Natural killer cell (primary cell): ENCODE measurements around the gene TMEM130. TPM values are rescaled to one million over a fixed set of nuclear protein-coding genes. Genes with fewer than 3 reads are reported as not detected.
"Not testable (repeated sequence)": the region's sequence is repeated elsewhere in the genome, so short reads cannot be mapped to it uniquely, and the experiment has no call there.

ENCODE experiments used
- ATAC-seq, 3 donors: fragments of 150-1000 bp in 2 of 3; fragments of 200-7000 bp in 1 of 3; cut with Tn5 transposase; 1 replicate in 1 of 3; 2 replicates in 2 of 3; pipeline ENCODE4 v1.10.0; 2021; ENCODE audit warnings: mild to moderate bottlenecking in 2 of 3, moderate library complexity in 2 of 3
- DNase-seq, 2 donors: peaks; one replicate each; pipeline versions ENCODE4 v3.0.0 to v3.0.0-alpha.2; 2013 to 2021; ENCODE audit warnings: mixed read lengths in 1 of 2
- H3K27ac ChIP-seq: one replicate; pipeline ENCODE4 v1.5.1; 2013; ENCODE audit warnings: mild to moderate bottlenecking, low read length
- H3K27me3 ChIP-seq: one replicate; pipeline ENCODE4 v1.6.1; 2013; ENCODE audit warnings: low read length; ENCODE audit not compliant: control insufficient read depth, insufficient read depth
- H3K36me3 ChIP-seq: one replicate; pipeline ENCODE4 v1.6.1; 2013; ENCODE audit warnings: low read length; ENCODE audit not compliant: control insufficient read depth, insufficient read depth
- H3K4me1 ChIP-seq: one replicate; pipeline ENCODE4 v1.6.1; 2013; ENCODE audit warnings: low read length; ENCODE audit not compliant: control insufficient read depth, insufficient read depth
- H3K4me3 ChIP-seq: one replicate; pipeline ENCODE4 v1.5.1; 2013; ENCODE audit warnings: low read length
- H3K9me3 ChIP-seq: one replicate; pipeline ENCODE4 v1.6.1; 2013; ENCODE audit warnings: low read length; ENCODE audit not compliant: control insufficient read depth, insufficient read depth
- H3K27ac Mint-ChIP-seq, 2 donors: one replicate each; pipeline ENCODE4 v1.8.0; 2022; ENCODE audit warnings: mild to moderate bottlenecking in 2 of 2, mixed read lengths in 2 of 2, moderate library complexity in 1 of 2
- H3K27me3 Mint-ChIP-seq, 2 donors: one replicate each; pipeline ENCODE4 v1.8.0; 2022; ENCODE audit warnings: low read depth in 2 of 2, mixed read lengths in 2 of 2
- H3K36me3 Mint-ChIP-seq: one replicate; pipeline ENCODE4 v1.8.0; 2022; ENCODE audit warnings: mixed read lengths
- H3K4me1 Mint-ChIP-seq, 2 donors: one replicate each; pipeline ENCODE4 v1.8.0; 2022; ENCODE audit warnings: mixed read lengths in 2 of 2
- H3K4me3 Mint-ChIP-seq: one replicate; pipeline ENCODE4 v1.8.0; 2022; ENCODE audit warnings: mild to moderate bottlenecking, moderate library complexity, mixed read lengths
- H3K9me3 Mint-ChIP-seq, 2 donors: one replicate each; pipeline ENCODE4 v1.8.0; 2022; ENCODE audit warnings: mixed read lengths in 2 of 2
- WGBS: methylation state at CpG from one replicate; pipeline ENCODE4 v1.1.7; 2013; ENCODE audit warnings: missing lambda C conversion rate; ENCODE audit not compliant: insufficient coverage; 5-methylcytosine and 5-hydroxymethylcytosine counted together
- intact Hi-C: fragments of 100-400 bp; cut with micrococcal nuclease; formaldehyde crosslinking; loops from one replicate; pipeline ENCODE4 v1.14.2; 2022
- total RNA-seq, 4 donors: library from RNA; stranded (reverse); fragments of 120-200 nt in 1 of 4; gene quantifications; one replicate each; pipeline versions ENCODE4 v1.2.3 to v1.2.4, GENCODE V29; 2013 to 2022
- TF ChIP-seq, protein P1 (sequence below): fragments of 200-600 bp; IDR thresholded peaks from one replicate; pipeline ENCODE4 v1.8.0; 2022; ENCODE audit warnings: antibody characterized with exemption

Gene TMEM130
- total RNA-seq, 3 donors from 2014 or later (not counting 1 experiment from before 2014, with no cell fraction given), result not detected

DNA sequence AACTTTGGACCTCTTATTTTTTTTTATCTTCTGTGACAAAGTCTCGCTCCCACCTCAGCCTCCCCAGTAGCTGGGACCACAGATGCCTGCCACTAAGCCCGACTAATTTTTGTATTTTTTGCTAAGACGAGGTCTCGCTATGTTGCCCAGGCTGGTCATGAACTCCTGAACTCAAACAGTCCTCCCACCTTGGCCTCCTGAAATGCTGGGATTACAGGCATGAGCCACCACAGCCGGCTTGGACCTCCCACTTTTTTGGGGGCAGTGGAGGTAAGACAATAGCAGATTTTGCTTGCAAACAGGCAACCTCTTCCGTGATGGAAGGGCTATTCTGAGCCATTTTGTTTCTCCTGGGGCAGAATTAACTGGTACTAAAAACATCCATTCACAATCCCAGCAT is 7.3 kb upstream of the TMEM130 start:
- Mint-ChIP-seq H3K4me3 (peak overlapping the region; percentile 80), H3K4me1 (peaks cover 9 to 20% of the 10 kb centered on the region in 2 donors), H3K27ac (peak overlapping the region in 1 of 2 donors; percentile 91), H3K9me3 (no peaks in the 10 kb centered on the region), H3K36me3 (no peaks in the 10 kb centered on the region), H3K27me3 (no peaks in the 10 kb centered on the region)
- Histone ChIP-seq H3K4me1 (peaks cover 23% of the 10 kb centered on the region), H3K9me3 (no peaks in the 10 kb centered on the region), H3K27ac (no peak overlapping the region), H3K36me3 (peaks cover 9% of the 10 kb centered on the region), H3K27me3 (no peaks in the 10 kb centered on the region), H3K4me3 (no peak overlapping the region)
- intact Hi-C loops, result no loop called here
- ATAC-seq, result no peak
- TF ChIP-seq, protein P1, sequence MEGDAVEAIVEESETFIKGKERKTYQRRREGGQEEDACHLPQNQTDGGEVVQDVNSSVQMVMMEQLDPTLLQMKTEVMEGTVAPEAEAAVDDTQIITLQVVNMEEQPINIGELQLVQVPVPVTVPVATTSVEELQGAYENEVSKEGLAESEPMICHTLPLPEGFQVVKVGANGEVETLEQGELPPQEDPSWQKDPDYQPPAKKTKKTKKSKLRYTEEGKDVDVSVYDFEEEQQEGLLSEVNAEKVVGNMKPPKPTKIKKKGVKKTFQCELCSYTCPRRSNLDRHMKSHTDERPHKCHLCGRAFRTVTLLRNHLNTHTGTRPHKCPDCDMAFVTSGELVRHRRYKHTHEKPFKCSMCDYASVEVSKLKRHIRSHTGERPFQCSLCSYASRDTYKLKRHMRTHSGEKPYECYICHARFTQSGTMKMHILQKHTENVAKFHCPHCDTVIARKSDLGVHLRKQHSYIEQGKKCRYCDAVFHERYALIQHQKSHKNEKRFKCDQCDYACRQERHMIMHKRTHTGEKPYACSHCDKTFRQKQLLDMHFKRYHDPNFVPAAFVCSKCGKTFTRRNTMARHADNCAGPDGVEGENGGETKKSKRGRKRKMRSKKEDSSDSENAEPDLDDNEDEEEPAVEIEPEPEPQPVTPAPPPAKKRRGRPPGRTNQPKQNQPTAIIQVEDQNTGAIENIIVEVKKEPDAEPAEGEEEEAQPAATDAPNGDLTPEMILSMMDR, result no peak
- 93% methylated on average over 6 of the region's 6 CpGs for WGBS
- no peak for DNase-seq

DNA sequence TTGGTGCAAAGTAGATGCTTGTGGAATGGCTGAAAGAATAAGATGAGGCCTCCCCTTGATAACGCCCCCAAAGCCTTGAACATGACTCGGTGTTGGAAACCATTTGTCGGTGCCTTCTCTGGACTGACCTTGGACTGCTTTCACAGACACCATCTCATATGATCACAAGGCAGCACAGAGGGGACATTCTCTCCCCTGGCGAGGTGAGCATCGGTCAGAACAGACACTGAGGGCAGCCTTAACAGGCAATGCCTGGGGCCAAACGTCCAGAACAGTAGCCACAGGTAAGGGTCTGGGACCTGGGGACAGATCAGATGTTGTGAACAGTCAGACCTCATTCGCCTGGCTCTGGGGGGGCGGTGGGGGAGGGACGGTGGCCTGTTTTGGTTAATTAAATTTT is 5.7 kb upstream of the TMEM130 start:
- Mint-ChIP-seq H3K27me3 (peaks cover 0 to 6% of the 10 kb centered on the region in 2 donors), H3K4me3 (no peak overlapping the region), H3K36me3 (no peaks in the 10 kb centered on the region), H3K9me3 (no peaks in the 10 kb centered on the region), H3K4me1 (peaks cover 9 to 17% of the 10 kb centered on the region in 2 donors), H3K27ac (no peak overlapping the region)
- H3K4me3 ChIP-seq, result no peak overlapping the region
- H3K36me3 ChIP-seq, result no peaks in the 10 kb centered on the region
- DNase-seq (no peak), ATAC-seq (no peak)
- TF ChIP-seq, protein P1, result no peak
- intact Hi-C loops, result no loop called here
- no peaks in the 10 kb centered on the region for H3K9me3 ChIP-seq
- H3K4me1 ChIP-seq, result peaks cover 26% of the 10 kb centered on the region
- H3K27ac ChIP-seq, result no peak overlapping the region
- WGBS, result 81% methylated on average over 9 of the region's 9 CpGs
- H3K27me3 ChIP-seq, result peaks cover 7% of the 10 kb centered on the region

DNA sequence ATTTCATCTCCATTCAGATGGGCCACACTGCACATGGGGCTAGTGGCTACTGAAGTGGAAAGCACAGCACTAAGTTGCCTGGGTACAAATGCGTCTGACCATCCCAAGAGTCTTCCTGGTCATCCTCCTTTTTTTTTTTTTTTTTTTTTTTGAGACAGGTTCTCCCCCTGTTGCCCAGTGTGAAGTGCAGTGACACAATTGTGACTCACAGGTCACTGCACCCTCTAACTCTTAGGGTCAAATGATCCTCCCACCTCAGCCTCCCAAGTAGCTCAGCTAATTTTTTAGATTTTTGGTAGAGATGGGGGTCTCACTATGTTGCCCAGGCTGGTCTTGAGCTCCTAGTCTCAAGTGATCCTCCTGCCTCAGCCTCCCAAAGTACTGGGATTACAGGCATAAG is 5.1 kb upstream of the TMEM130 start:
- no peak overlapping the region for H3K4me3 Mint-ChIP-seq
- DNase-seq, result no peak

DNA sequence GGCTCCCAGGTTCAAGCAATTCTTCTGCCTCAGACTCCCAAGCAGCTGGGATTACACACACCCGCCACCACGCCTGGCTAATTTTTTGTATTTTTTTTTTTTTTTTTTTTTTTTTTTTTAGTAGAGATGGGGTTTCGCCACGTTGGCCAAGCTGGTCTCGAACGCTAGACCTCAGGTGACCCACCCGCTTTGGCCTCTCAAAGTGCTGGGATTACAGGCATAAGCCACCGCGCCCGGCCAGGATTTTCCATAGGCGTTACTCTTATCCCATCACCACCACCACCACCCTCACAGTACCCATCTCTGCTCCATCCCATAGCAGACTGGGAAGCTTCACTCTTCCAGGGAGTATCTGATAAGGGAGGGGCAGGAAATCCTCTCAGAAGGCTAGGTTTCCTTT is 3.8 kb upstream of the TMEM130 start:
- peaks cover 16% of the 10 kb centered on the region for H3K27me3 ChIP-seq
- H3K4me1 Mint-ChIP-seq, H3K27ac ChIP-seq, H3K4me3 Mint-ChIP-seq, DNase-seq, H3K36me3 Mint-ChIP-seq, H3K27me3 Mint-ChIP-seq, H3K9me3 ChIP-seq, H3K4me3 ChIP-seq, H3K36me3 ChIP-seq, H3K27ac Mint-ChIP-seq, intact Hi-C loops, H3K9me3 Mint-ChIP-seq, ATAC-seq: not testable (repeated sequence)
- H3K4me1 ChIP-seq, result peaks cover 21% of the 10 kb centered on the region
- 92% methylated on average over 9 of the region's 11 CpGs for WGBS

More for the DNA sequence above, 5.1 kb upstream of the TMEM130 start:
- intact Hi-C loops, result no loop called here
- Mint-ChIP-seq H3K4me1 (peaks cover 9 to 15% of the 10 kb centered on the region in 2 donors), H3K27ac (no peak overlapping the region), H3K9me3 (no peaks in the 10 kb centered on the region), H3K27me3 (peaks cover 0 to 8% of the 10 kb centered on the region in 2 donors), H3K36me3 (no peaks in the 10 kb centered on the region)
- H3K36me3 ChIP-seq, result no peaks in the 10 kb centered on the region
- 90% methylated on average over 1 of the region's 1 CpG for WGBS
- ATAC-seq, result no peak
- TF ChIP-seq, protein P1, result no peak
- H3K27ac ChIP-seq, result no peak overlapping the region
- H3K4me1 ChIP-seq, result peaks cover 26% of the 10 kb centered on the region
- no peaks in the 10 kb centered on the region for H3K9me3 ChIP-seq
- H3K4me3 ChIP-seq, result no peak overlapping the region
- H3K27me3 ChIP-seq, result peaks cover 7% of the 10 kb centered on the region
